Measurements from ENCODE around the gene HSPB9.

GRCh38 chr17:42122371-42123303, at the start of gene HSPB9:
- TF ChIP-seq CTCF (conservative IDR thresholded peaks at IDR 0.05) (no peak), ZFX (IDR thresholded peaks at IDR 0.05) (no peak)

Measured in C4-2B (cell line).